ENCODE measurements around the gene KANSL3.
A peak's percentile ranks its signal among the peaks of the same experiment; 100 is the strongest.
"Not testable (repeated sequence)": the region's sequence is repeated elsewhere in the genome, so short reads cannot be mapped to it uniquely, and the experiment has no call there.

Gene KANSL3

DNA sequence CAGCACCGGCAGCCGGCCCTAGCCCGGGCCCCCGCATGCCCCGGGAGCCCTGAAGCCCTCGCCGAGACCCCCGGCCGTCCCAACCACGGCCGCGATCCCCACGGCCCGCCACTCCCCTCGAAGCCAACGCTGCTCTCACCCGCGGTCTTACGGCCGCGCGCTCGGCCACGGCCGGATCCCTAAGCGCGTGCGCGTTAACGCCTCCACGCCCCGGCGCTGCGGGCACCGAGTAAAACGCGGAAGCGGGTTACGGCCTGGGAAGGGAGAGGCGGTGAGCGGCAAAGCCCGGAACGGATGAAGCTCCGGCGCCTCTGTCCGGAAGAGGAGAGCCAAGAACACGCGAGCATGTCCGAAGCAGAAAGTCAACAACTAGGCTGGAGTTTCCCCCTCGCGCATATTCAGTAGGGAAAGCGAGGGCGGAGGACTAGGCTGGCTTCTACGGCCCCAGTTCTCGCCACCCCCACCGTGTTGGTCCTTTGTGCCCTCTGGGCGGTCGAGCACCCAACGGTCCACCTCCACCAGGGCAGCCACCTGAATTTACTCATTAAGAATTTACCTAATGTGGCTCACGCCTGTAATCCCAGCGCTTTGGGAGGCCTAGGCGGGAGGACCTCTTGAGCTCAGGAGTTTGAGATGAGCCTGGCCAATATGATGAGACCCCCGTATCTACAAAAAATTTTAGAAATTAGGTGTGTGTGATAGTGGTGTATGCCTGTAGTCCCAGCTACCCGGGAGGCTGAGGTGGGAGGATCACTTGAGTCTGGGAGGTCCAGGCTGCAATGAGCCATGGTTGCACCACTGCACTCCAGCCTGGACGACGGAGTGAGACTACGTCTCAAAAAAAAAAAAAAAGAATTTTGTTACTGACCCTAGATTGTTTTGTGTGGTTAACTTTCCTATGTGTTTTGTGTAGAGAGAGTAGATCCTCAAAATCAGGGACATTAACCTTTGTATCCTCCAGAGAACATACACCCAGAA is at the start of gene KANSL3:
Gene KANSL3, minus strand, starts transcription at position 169 of the 978 bp plus-strand sequence. CDS start 1,177 bp downstream, outside the sequence.
- peak; percentile 76 to 85 (median 85) for DNase-seq (ENCODE audit: low read depth in 3 of 3)

DNA sequence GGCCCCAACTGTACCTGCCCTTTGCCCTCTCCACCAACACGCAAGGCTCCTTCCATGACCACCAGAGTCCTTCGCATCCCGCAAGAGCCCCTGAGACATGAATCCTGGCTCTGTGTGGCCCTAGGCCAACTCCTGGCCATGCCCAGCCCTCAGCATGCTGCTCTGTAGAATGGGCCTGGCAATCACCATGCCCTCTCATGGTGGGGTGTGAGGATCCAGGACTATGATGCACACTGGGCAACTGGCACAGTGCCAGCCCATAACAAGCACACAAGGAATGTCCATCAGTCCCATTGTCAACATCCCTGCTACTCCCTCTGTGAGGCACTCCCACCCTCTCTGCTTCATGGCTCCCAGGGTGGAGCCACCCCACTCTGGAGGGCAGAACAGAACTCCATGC is 49.2 kb upstream of the KANSL3 start:
- DNase-seq (ENCODE audit: low read depth in 3 of 3) = no peak

DNA sequence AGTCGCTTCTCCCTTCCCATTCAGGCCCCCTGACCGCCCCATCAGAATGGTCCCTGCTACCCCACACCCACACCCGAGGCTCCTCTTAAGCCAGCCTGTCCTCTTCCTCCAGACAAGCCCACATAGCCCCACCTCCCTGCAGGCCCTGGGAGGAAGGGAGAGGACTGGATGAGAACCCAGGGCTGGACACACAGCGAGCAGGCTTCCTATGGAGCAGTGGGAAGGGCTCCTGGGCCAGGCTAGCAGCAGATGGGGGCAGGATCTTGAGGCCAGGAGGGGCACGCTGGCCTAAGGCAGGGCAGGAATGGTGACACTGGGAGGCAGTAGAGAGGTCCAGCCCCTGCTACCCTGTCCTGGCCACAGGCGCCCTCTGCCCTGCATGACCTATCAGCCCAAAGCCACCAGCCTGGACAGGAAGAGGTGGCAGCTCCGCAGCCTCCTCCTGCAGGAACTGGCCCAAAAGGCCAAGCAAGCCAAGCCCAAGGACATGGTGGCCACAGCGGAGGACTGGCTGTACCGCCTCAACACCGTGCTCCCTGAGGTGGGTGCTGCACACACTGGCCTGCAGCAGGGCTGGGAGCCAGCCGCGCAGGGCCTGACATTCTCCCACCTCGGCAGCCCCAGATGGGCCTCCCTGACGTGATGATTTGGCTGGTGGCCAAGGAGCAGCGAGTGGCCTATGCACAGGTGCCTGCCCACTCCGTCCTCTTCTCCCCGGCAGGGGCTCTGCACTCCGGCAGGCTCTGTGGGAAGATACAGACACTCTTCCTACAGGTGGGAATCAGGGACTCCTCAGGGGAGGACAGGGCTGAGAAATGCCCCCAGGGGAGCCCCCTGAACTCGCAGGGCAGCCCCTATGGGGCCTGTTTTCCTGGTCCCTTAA is 47.7 kb upstream of the KANSL3 start:
- DNase-seq (ENCODE audit: low read depth in 3 of 3) = no peak

DNA sequence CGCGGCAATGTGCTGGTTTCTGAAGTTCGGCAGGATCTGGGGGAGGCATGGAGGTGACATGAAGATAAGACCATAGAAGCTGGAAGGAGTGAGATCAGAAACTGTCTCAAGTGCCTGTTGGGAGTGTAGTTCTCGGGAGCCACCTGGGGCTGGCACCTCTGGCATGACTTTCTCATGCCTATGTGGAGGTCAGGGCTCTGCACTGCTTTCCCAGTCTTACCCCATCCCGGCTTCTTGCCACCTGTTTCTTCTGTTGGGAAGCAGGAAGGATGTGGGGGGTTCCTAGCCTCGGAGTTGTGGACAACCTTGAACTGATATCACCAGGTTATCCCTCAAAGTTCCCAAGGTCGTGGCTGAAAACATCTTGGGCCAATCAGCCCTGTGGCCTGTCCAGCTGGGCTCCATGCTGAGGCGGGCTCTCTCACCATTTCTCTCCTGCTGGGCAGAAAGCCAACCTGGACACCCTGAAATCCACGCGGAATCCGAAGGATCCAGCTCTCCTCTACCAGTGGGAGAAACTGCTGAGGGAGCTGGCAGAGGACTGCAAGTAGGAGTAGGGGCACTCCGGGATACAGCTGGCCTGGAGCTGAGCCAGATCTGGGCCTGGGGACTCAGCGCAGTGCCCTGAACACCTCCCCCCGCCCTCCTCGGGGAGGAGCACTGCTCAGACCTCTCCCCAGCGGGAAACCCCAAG is 46.9 kb upstream of the KANSL3 start:
- no peak for DNase-seq (ENCODE audit: low read depth in 3 of 3)

DNA sequence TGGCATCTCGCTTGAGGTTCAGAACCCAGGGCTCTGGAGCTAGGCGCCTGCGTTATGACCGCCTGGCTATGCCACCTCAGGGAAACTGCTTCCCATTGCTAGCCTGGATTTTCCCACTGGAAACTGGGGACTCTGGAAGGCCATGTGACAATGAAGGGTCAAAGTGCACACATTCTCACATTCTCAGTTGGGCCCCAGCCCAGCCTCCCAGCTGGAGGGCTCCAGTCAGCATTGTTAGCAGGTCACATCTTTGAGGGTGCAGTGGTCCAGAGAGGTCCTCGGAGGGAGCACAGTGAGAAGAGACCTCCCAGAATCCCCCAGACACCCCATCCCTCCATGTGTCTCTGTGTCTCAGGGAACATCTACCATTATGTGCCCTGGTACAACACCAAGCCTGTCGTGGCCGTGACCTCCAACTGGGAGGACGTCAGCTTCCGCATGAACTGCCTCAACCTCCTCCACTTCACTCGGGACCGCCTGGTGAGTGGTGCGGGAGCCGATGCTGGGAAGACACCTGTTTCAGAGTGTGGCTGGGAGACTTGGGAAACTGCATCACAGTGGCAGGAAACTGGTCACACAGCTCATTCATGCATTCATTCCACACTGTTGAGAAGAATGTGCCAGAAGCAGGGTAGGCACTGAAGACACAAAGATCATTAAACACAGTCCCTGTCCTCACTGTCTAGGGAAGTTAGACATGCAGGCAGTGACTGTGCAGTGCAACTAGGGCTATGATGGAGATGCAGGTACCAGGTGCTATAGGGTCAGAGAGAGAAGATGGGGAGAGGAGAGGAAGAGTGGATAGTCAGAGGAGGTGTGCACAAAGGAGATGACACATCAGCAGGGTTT is 46.1 kb upstream of the KANSL3 start:
- DNase-seq (ENCODE audit: low read depth in 3 of 3) = no peak

DNA sequence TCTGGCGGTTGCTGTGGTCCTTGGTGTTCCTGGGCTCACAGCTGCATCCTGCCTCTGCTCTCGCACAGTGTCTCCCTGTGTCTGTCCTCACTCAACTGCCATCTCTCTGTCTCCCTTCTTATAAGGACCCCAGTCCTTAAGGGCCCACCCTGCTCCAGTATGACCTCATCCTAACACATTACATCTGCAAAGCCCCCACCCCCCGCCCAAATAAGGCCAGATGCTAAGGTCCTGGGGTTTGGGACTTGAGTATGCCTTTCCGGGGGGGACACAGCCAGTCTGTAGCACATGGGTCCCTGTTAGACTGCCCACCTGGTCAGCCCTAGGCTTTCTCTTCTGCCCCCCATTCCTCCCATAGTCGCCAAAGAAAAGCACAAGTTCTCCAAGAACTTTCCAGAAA is 45.2 kb upstream of the KANSL3 start:
- DNase-seq (ENCODE audit: low read depth in 3 of 3) = no peak

DNA sequence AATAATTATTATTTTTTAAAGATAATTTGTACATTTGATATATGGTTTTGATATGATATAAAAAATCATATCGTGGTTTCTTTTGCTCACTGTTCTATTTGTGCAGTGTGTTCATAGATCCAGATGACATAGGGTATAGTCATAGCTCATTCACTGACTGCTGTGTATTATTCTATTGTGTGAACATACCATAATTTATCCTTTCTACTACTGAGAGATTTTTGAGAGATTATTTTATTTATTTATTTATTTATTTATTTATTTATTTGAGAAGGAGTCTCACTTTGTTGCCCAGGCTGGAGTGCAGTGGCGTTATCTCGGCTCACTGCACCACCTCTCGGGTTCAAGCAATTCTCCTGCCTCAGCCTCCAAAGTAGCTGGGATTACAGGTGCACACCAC is 43.4 kb upstream of the KANSL3 start:
- no peak for DNase-seq (ENCODE audit: low read depth in 3 of 3)

DNA sequence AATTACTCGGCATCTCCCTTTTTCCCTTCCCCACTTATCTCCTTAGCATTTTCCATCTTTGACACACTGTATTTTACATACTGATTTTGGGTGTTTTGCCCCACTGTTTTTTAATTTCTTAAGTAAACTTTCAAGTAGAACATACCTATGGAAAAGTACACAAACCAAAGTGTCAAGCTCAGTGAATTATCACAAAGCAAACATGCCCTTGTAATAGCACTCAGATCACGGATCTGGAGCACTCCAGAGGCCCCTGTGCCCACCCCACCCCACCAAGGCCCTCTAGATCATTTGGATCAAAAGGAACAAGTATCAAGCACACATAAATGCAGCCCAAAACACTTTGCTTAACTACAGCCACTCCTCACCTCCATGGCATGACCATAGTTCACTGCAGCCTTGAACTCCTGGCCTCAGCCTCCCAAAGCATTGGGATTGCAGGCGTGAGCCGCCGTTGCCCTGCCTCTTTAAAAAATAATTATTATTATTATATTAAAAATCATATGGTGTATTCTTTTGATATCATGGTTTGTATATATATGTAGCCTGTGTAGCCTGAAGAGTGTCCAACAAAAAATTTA is 42.5 kb upstream of the KANSL3 start:
- no peak for DNase-seq (ENCODE audit: low read depth in 3 of 3)

DNA sequence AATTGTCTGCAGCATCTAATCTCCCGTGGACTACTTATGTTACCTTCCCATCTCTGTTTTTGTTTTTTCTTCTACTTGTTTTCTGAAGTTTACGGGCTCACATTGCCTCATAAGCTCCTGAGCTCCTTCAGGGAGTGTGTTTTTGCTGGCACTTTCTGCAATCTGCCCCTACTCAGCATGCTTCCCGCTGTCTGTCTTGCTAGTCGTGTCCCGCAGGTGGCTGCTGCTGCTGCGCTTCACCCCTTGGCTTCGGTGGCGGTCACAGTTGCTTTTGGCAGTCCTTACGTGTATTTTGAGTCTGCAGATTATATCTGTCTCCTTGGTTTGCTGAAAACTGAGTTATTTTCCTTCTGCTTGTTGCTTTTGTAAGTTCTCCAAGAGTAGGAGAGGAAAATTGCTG is 41.7 kb upstream of the KANSL3 start:
- no peak for DNase-seq (ENCODE audit: low read depth in 3 of 3)

DNA sequence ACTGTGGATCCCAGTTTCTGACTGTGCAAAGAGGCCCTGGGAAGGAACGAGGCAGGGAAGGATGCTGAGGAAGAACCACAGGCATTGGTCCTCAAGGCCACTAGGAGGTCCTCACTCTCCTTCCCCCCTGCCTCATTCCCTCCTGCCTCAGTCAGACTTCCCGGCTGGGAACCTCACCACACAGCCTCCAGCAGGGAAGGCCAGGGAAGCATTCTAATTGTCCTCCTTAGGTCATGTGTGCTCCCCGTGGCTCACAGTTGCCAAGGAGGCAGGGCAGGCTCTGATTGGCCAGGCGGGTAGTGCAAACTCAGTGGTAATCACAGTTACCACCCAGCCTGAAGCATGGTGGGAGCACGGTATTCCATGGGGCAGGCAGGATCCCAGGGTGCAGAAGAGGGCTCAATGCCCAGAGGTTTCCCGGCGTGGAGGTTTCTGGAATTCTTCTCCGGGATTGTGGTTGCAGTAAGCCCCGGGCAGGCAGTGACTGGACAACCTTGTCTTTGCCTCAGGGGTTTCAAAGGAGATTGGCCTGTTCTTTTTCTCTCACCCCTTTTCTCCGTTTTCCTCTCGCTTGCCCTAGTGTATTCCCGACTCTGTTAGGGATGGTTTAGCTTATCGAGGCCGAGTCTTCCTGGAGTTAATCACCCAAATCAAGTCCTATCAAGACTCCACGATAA is 31.6 kb upstream of the KANSL3 start:
- DNase-seq (ENCODE audit: low read depth in 3 of 3) = no peak

DNA sequence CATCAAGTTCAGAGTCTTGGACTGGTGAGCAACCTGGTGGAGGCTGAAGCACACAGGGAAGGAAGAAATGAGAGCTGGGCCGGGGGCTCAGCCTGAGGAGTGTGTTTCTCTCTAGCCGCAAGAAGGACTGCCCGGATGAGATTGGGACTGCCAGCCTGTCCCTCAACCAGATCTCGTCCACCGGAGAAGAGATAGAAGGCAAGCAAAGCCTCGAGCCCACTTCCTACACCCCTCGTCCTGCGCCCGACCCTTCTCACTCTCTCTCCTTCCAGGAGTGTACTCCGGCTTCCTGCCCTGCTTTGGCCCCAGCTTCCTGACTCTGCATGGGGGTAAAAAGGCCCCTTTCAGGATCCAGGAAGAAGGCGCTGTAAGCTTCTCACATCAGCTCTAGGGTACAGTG is 30.7 kb upstream of the KANSL3 start:
- DNase-seq (ENCODE audit: low read depth in 3 of 3) = no peak

DNA sequence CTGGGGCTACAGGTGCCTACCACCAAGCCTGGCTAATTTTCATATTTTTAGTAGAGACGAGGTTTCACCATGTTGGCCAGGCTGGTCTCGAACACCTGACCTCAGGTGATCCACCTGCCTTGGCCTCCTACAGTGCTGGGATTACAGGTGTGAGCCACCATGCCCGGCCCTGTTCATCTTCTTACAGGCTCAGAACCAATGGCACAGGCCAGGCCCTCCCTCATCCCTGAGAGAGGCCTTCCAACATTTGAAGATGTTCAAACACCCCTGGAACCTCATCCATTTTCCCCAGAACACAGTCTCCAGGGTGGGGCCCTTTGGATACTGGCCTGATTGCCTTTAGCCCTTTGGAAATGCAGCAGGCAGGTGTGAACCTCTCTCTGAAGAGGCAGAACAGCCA is 27.6 kb upstream of the KANSL3 start:
- not testable (repeated sequence) for DNase-seq (ENCODE audit: low read depth in 3 of 3)

DNA sequence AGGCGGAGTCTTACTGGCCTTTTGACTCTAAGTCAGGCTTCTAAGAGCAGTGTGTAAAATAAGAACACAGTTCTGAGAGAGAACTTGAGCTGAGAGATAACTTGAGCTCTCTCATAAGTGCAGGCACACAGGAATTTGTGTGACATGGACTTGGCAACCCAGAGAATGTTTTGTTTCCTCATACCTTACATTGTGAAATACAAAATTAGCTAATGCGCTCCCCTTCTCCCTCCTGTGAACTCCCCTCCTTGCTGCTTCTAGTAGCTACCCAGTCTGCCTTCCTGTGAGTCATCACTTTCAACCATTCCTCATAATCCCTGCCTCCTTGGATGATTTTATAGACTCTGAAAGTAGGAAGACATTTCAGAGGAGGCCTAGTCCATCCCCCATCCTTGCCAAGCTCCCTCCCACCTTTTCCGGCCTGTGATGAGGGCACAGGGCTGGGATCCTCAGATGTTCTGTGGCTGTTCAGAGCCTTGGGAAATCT is 27.0 kb upstream of the KANSL3 start:
- DNase-seq (ENCODE audit: low read depth in 3 of 3) = no peak

DNA sequence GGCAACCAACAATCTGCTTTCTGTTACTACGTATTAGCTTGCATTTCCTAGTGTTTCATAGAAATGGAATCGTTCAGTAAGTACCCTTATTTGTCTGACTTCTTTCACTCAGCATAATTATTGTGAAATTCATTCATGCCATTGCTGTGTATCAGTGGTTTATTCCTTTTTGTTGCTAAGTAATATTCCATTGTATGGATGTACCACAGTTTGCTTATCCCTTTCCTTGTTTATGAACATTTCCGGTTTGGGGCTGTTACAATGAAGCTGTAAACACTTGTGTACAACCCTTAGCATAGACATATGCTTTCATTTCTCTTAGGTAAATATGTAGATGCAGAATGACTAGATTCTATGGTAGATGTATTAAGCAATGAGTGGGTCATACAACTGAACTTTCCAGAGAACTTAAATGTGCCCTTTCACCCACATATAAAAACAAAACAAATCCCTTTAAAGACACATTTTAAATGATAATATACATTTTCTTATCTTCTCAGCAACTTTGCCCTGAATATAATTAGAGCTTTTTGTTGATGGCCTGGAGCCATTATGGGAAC is 26.3 kb upstream of the KANSL3 start:
- no peak for DNase-seq (ENCODE audit: low read depth in 3 of 3)

DNA sequence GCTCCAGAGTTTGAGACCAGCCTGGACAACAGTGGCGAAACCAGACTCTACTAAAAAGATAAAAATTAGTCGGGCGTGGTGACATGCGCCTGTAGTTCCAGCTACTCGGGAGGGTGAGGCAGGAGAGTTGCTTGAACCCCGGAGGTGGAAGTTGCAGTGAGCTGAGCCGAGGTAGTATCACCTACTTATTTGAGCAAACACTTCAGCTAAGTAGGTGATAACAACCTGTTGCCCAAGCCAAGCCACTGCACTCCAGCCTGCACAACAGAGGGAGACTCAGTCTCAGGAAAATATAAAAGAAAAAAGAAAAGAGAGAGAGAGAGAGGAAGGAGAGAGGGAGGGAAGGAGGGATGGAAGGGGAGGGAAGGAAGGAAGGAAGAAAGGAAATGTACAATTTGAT is 25.7 kb upstream of the KANSL3 start:
- no peak for DNase-seq (ENCODE audit: low read depth in 3 of 3)

DNA sequence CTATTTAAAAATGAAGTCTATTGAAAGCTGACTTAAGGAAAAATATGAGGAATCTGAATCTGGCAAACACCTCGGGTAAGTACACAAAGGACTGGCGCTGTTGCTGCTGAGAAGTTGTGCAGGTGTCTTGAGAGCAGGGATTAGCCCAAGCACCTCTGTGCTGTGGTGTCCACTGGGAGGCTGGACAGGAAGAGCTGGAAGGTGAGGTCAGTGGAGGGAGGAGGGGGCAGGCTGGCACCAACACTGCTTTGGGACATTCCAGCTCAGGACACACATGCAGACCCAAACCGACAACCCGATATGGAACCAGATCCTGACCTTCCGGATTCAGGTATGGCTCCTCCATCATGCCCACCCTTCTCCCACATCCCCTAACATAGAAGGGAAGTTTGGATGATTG is 25.1 kb upstream of the KANSL3 start:
- no peak for DNase-seq (ENCODE audit: low read depth in 3 of 3)

DNA sequence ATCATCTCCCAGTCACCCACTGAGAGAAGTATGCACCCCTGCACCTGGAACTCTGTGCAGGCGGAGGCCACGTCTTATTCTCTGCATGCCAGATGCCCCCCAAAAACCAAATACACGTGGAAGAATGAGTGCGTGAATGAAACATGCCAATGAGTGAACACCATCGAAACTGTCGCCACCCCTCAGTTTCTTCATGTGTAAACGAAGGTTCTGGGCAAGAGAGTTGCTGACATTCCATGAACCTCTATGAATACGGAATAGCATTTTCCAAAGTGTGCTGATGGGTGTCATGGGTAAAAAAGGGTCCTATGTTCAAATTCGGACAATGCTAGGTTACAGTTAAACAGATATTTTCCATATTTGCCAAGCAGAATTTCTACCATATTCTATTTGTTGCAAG is 24.2 kb upstream of the KANSL3 start:
- no peak for DNase-seq (ENCODE audit: low read depth in 3 of 3)

DNA sequence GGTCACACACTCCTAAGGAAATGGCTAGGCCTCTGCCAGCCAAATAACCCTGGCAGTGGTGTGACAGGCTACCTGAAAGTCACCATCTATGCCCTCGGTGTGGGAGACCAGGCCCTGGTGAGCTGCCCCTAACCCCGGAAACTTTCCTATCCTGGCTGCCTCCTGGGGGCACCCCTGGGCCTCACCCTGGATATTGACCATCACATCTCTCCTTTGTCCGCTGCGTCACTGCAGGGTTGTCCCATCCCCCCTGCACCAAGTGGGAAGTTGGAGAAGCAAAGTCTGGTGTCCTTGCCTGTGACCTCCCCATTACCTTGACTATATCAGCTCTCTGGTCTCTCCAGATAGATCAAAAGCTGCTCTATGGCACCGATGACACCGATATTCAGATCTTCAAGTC is 23.2 kb upstream of the KANSL3 start:
- DNase-seq (ENCODE audit: low read depth in 3 of 3) = no peak

DNA sequence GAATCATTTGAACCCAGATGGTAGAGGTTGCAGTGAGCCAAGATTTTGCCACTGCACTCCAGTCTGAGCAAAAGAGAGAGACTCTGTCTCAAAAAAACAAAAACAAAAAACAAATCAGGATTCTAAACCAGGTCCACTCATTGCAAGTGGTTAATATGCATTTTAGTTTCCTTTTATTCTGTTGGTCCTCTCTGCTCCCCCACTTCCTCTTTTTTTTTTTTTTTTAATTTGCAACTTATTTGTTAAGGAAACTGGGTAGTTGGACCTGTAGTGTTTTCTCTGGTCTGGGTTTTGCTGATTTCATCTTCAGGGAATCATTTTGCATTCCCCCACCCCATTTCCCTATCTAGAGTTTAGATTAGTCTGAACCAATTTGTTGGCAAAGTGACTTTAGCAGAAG is 18.4 kb upstream of the KANSL3 start:
- DNase-seq (ENCODE audit: low read depth in 3 of 3) = no peak

DNA sequence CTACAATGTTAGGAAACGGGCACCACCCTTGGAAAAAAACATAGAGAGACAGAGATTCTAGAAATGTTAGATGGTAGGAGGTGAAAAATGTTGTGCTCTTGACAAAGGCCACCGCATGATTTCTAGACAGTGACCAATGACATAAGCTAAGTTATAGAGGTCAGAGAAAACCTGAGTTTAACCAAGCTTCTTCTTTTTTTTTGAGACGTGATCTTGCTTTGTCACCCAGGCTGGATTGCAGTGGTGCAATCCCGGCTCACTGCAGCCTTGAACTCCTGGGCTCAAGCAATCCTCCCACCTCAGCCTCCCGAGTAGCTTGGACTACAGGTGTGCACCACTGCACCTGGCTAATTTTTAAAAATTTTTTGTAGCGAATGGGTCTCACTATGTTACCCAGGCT is 17.4 kb upstream of the KANSL3 start:
- DNase-seq (ENCODE audit: low read depth in 3 of 3) = no peak

All from stimulated activated CD4-positive, alpha-beta T cell treated with anti-CD3 and anti-CD28 coated beads, TNF-alpha, amount 100 ng/mL, for 48 hours (primary cell).